Islet precursor cell (in vitro differentiated cells): ENCODE results near the gene PLAGL2.
A peak's percentile ranks its signal among the peaks of the same experiment; 100 is the strongest.

ENCODE experiments used
- DNase-seq: peaks from one replicate; pipeline ENCODE4 v3.0.0-alpha.2; 2018

Gene PLAGL2

DNA sequence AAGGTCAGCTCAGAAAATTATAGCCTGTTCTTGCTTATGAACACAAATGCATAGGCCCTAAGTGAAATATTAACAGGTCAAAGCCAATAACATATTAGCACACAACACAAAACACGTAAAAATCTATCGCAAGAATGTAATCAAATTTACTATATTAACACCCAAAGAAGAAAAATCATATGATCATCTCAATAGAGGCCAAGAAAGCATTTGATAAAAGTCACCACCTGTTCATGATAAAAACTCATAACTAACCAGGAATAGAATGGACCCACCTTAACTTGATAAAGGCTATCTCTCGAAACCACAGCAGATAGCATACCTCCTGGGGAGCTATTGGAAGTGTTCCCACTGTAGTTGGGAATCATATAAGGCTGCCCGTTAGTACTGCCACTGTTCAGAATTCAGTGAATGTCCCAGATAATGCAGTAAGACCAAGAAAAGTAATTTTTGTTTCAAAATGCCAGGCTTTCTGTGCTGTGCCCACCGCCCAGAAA lies 21.8 kb upstream of the PLAGL2 start:
- no peak for DNase-seq

GRCh38 chr20:32227744-32228688 lies 20.5 kb upstream of the PLAGL2 start:
- DNase-seq, result peak; percentile 62

DNA sequence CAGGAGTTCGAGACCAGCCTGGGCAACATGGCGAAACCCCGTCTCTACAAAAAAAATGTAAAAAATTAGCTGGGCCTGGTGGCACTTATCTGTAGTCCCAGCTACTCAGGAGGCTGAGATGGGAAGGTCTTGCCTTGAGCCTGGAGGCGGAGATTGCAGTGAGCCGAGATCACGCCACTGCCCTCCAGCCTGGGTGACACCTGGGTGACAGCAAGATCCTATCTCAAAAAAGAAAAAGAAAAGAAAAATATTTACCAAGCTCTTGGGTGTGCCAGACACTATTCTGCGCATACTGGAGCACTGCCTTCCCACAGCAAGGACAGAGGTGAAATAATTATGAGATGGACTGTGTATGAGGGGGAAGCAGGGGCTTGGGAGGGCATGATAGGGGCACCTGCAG lies 19.8 kb upstream of the PLAGL2 start:
- no peak for DNase-seq

GRCh38 chr20:32226391-32226790 lies 18.8 kb upstream of the PLAGL2 start:
- no peak for DNase-seq

- no peak for DNase-seq
Measured at GRCh38 chr20:32224463-32224862, 16.9 kb upstream of the PLAGL2 start.

- DNase-seq, result no peak
Measured at GRCh38 chr20:32218156-32218900, 10.8 kb upstream of the PLAGL2 start.

- DNase-seq, result no peak
Measured at GRCh38 chr20:32216179-32217142, 8.9 kb upstream of the PLAGL2 start.

DNA sequence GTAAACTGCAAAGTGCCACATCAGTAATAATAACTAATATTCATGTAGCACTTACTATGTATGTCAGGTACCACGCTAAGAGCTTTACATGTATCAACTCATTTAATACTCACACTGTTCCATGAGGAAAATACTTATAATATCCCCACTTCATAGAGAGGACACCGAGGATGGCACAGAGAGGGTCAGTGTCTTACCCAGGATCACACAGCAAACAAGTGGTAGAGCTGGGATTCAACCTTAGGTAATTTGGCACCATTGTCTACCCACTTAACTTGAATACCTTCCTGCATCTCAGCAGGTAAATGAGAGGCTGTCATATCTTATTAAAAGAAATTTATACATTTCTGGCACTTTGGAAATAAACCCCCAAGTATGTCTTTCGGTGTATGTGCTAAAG lies 8.2 kb upstream of the PLAGL2 start:
- no peak for DNase-seq

DNA sequence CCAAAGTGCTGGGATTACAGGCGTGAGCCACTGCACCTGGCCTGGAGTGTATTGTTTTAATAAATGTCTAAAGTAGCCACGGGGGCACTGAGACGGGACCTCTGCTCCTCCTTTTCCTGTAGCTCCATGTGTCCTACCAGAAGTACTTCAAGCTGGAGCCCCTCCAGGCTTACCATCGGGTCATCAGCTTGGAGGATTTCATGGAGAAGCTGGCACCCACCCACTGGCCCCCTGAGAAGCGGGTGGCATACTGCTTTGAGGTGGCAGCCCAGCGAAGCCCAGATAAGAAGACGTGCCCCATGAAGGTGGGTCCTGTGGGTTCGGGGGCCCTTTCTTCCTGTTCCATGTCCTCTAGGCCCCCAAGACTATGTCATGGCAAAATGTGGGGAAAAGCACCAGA lies 7.6 kb upstream of the PLAGL2 start:
- DNase-seq, result no peak

- no peak for DNase-seq
Measured at GRCh38 chr20:32213870-32214269, 6.3 kb upstream of the PLAGL2 start.

DNA sequence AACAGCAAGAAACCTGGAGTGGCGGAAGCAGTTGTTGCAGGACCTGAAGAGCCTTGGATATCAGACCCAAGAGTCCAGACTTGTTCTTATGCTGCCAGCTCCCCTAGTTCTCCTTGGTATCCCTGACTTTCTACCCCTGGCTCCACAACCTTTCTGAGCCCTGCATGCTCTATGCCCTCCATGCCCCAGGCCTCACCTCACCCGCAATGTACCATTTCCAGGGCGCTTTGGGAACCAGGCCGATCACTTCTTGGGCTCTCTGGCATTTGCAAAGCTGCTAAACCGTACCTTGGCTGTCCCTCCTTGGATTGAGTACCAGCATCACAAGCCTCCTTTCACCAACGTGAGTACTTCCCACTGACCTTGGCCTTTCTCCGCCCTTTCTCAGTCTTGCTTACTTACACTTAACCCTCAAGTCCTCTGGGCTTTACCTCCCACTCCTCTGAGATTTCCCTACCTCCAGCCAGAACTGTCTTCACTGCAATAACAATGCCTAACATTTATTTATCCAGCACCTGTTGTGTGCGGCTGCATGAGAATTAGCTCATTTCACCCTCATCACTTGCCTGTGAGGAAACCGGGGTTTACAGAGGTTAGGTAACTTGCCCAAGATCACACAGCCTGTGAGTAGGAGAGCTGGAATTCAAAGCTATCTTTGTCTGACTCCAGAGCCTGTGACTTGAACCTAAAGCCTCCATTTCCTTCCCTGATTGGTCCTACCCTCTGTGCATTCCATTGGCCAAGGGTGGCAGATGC lies 2.5 kb upstream of the PLAGL2 start:
- no peak for DNase-seq

DNA sequence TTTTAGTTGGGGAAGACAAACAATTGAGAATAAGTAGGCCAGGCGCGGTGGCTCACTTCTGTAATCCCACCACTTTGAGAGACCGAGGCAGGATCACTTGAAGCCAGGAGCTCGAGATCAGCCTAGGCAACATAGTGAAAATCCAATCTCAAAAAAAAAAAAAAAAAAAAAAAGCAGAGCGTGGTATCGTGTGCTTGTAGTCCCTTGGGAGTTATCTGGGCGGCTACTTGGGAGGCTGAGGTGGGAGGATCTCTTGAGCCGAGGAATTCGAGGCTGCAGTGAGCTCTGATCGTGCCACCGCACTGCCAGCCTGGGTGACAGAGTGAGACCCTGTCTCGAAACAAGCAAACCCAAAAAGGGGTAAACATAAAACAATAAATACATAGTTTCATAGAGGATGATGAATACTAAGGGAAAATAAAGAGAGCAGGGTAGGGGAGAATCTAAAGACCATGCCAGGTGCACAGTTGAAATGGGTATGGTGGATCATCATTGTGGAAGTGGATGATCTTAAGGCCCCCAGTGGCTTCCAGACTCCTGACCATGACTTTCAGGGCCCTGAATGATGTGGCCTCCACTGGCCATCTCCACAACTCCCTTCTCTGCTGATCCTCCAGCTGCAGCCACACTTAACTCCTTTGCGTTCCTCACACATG lies 1.1 kb upstream of the PLAGL2 start:
- no peak for DNase-seq

DNA sequence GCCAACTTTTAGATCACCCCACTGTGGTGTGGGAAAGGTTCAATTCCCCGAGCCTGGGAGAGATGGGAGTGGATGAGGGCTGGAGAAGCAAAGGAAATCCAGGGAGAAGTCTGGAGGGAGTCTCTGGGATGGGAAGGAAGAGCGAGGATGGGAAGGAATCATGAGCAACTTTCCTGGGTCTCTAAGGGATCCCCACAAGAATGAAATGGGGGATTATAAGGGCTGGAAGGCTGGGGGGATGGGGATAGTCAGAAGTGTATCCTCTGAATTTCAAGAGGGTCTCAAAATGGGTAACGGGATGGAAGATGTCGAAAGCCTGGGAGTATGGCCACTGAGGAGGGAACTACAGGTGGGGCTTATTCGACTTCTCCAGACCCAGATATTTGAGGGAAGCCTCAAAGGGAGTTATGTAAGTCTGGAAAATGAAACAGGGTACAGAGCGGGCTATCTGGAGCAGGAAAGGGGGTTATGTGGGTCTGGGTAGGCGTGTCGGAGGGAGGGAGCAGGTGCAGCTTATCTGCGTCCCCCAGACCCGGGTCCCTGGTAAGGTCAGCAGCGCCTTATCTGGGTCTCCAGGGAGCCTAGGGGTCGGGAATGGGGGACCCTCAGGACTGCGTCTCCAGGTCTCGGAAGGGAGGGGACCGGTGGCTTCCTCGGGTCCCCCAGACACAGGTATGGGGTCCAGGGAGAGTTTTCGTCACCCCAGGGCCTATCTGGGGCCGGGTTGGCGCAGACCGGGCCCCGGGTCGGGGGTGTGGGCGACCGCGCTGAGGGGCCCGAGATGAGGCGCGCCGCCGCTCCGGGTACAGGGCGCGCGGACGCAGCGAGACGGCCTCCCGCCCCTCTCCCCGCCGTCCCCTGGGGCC lies 550 bp downstream of the PLAGL2 start:
- no peak for DNase-seq

DNA sequence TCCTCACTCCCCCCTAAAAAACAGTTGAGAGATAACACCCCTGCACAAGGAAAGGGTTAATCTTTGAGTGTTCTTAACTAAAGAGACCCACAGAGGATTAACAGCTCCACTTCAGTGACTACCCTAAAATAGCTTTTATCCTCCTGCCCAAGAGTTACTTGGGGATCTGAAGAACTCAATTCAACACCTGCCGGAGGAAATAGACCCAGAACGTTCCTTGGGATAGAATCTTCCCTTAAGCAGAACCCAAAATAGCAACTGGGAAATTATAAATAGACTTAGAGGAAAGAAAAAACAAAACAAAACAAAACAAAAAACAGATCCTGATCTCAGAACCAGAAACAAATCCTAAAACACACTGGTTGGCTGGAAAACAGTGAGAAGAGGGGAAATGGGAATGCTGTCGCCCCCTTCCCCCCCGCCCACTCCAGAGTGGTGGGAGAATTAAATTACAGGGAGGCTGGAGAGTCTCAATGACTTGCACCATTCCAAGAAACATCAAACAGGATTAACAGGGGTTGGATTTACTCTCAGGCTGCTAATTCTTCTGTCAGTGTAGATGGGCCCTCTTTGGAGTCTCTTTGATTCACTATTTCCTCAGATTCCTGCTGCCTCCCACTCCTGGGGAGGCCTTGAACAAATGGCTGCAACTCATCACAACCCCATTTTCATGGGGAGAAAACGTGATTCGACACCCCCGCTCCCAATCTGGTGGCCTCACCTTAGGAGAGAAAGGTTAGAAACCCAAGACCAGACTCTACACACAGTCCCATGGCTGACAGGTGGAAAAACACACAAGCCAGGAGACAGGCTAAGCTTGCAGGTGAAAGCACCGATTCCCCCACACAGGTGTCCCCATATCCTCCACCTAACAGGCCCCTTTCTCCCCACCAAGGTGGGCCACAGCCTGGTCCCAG lies 1.4 kb downstream of the PLAGL2 start:
- DNase-seq, result no peak

- no peak for DNase-seq
Measured at GRCh38 chr20:32205110-32205842, 2.3 kb downstream of the PLAGL2 start.

DNA sequence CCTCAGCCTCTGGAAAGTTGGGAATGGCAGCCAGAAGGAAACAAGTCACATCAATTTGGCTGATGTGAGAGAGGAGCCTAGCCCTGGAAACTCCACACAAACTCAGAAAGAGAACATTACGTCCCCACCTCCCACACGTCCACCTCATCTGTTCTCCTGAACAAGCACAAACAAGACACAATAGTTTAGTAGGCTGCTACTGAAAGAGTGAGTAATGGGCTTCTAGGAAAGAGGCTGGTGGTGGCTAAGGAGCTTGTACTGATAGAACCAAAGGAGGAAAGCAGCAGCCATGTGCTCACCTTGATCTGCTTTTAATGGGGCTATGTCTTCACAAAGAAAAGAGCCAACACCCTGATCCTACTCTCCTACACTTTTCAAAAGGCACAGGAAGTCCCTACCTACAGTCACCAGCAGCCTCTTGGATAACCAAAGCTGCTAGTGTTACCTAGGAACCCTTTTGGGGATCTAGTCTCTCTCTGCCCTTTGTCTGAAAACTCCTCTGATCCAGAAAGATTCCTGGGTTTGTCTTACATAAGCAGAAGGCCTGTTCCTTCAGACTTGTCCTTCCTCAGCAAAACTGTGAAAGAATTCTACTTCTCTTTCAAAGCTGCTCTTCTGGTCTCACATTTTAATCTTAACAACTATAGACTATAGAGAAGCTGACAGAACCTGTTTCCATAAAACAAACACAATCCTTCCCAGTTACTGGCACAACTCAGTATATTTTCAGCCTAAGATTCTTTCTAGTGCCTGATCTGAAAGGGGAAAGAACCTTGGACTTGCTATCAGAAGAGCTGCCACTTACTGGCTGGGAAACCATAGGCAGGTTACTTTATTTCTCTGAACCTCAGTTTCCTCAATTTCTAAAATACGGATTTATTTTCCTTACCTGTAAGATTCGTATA lies 3.1 kb downstream of the PLAGL2 start:
- no peak for DNase-seq
